AG09309 (cell line): ENCODE data around the gene TRIM34.

Experiments
- DNase-seq: peaks from one replicate; pipeline ENCODE4 v3.0.0-alpha.2; 2010; ENCODE audit warnings: low read depth
- H3K4me3 ChIP-seq: 2 replicates; pipeline ENCODE4 v1.5.1; 2011; ENCODE audit warnings: mild to moderate bottlenecking, low read depth, low read length, moderate library complexity; ENCODE audit not compliant: control insufficient read depth
- TF ChIP-seq, protein P1 (sequence below): IDR thresholded peaks from 2 replicates; pipeline ENCODE4 v1.5.1; 2011; ENCODE audit warnings: mild to moderate bottlenecking, low read depth, low read length, inconsistent platforms; ENCODE audit not compliant: insufficient read depth, control insufficient read depth; ENCODE audit errors: missing control alignments

The TRIM34 gene

DNA sequence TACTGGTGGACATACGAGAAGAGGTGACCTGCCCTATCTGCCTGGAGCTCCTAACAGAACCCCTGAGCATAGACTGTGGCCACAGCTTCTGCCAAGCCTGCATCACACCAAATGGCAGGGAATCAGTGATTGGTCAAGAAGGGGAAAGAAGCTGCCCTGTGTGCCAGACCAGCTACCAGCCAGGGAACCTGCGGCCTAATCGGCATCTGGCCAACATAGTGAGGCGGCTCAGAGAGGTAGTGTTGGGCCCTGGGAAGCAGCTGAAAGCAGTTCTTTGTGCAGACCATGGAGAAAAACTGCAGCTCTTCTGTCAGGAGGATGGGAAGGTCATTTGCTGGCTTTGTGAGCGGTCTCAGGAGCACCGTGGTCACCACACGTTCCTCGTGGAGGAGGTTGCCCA, 21.5 kb upstream of the TRIM34 start:
- TF ChIP-seq, protein P1, sequence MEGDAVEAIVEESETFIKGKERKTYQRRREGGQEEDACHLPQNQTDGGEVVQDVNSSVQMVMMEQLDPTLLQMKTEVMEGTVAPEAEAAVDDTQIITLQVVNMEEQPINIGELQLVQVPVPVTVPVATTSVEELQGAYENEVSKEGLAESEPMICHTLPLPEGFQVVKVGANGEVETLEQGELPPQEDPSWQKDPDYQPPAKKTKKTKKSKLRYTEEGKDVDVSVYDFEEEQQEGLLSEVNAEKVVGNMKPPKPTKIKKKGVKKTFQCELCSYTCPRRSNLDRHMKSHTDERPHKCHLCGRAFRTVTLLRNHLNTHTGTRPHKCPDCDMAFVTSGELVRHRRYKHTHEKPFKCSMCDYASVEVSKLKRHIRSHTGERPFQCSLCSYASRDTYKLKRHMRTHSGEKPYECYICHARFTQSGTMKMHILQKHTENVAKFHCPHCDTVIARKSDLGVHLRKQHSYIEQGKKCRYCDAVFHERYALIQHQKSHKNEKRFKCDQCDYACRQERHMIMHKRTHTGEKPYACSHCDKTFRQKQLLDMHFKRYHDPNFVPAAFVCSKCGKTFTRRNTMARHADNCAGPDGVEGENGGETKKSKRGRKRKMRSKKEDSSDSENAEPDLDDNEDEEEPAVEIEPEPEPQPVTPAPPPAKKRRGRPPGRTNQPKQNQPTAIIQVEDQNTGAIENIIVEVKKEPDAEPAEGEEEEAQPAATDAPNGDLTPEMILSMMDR = no peak
- H3K4me3 ChIP-seq = no peak overlapping the region
- DNase-seq = no peak

DNA sequence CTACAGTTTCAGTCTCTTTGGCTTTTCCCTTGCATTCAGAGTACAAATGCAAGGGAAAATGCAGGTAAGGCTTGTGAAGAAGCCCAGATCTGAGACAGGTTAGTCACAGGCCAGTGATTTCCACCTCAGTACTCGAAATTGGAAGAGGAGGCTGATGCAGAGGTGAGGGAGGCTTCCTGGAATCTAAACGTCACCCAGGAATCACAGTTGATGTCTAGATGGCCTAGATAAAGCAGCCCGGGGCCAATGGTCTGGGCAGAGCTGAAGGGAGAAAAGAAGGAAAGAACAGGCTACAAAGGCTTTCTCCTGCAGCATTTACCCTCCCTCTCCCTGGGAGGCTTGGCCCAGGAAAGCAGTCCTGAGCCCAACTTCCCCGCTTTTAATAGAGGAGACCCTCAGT, 19.9 kb upstream of the TRIM34 start:
- H3K4me3 ChIP-seq = no peak overlapping the region
- TF ChIP-seq, protein P1 = no peak
- DNase-seq = no peak

DNA sequence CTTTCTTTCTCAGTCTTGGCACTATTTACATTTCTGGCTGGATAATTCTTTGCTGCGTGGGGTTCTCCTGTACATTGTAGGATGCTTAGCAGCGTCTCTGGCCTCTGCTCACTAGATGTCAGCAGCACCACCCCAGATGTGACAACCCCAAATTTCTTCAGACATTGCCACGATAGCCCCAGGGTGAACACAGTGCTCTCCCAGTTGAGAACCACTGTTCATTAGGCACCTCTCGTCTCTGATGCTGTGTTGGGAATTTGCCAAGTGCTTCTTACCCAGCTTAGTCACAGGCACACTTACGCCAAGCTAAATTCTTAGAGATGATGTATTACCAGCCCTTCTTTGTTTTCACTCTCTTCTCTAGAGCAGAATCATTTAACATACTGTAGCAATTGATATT, 19.0 kb upstream of the TRIM34 start:
- no peak overlapping the region for H3K4me3 ChIP-seq
- DNase-seq = peak; percentile 73
- TF ChIP-seq, protein P1 = peak; percentile 23

DNA sequence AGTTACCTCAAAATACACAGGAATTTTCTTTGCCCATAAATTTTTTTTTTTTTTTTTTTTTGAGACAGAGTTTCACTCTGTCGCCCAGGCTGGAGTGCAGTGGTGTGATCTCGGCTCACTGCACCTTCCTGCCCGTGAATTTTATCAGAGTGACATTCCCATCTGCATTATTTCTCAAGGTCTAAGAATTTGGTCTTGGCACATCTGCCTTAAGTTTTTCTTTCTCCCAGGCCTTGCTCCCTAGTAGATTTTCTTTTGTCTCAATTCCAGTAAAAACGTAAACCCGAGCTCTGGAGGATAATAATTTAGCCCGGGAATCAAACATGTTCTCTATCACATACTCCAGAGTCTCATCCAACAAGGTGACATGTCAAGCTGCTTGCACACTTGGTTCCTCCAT, 16.0 kb upstream of the TRIM34 start:
- TF ChIP-seq, protein P1 = no peak
- DNase-seq = no peak

DNA sequence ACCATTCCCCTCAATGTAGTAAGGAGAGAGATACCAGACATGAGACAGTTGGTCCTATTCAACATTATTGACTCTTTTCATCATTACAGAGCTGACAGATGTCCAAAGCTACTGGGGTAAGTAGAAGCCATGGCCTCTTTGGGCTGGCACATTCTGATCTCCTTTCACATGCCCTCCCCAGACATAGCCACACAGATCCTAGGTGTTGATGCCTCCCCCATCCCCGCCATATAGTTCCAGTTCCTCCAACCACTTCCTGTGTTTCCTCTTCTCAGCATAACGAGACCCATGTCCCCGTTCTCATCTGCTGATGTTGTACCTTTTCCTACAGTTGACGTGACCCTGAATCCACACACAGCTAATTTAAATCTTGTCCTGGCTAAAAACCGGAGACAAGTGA, 14.4 kb upstream of the TRIM34 start:
- no peak for DNase-seq
- H3K4me3 ChIP-seq = no peak overlapping the region
- TF ChIP-seq, protein P1 = no peak

More for the DNA sequence above, 16.0 kb upstream of the TRIM34 start:
- H3K4me3 ChIP-seq = no peak overlapping the region

DNA sequence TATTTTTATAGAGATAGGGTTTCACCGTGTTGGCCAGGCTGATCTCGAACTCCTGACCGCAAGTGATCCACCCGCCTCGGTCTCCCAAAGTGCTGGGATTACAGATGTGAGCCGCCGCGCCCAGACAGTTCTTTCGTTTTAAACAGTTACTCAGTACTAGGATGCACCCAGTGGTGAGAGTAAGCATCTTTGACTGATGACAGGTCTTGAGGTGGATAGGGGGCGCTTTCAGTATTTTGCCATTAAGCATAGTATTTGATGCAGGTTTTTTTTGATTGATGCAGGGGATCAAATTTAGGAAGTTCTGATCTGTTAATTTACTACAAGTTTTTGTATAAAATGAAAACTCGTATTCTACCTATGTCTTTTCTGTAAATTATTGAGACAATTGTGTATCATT, 13.2 kb upstream of the TRIM34 start:
- no peak for DNase-seq
- H3K4me3 ChIP-seq = no peak overlapping the region
- TF ChIP-seq, protein P1 = no peak

DNA sequence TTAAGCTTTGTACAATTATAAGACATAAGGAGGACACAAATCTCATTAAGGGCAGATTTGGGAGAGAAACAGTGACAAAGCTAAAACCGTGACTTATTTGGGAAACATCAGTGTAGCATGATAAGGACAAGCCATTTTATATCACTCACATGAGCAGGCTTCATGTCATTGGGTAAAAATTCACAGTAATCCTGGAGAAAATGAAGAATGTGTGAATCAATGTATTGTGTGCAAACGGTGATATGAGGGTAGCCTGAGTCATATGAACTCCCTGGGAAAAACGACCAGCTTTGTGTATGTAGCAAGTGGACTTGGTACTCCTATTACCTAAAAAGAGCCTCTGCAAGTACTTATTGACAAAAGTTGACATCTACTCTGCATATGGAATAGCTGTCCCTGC, 6.0 kb upstream of the TRIM34 start:
- no peak overlapping the region for H3K4me3 ChIP-seq
- peak; percentile 82 for DNase-seq
- TF ChIP-seq, protein P1 = no peak
